Lower lobe of right lung (tissue), 2 donors: Measurements from ENCODE around the gene CADM1. TPM values are rescaled to one million over a fixed set of nuclear protein-coding genes. Genes with fewer than 3 reads are reported as not detected.

ENCODE experiments used
- ATAC-seq, 2 donors: fragments of 200-7000 bp; cut with Tn5 transposase; one replicate each; pipeline ENCODE4 v1.9.1; 2020 to 2022; ENCODE audit warnings: mild to moderate bottlenecking in 2 of 2, moderate library complexity in 2 of 2
- DNase-seq: peaks from one replicate; pipeline ENCODE4 v3.0.0-alpha.2; 2020
- H3K27ac ChIP-seq: fragments of 200-600 bp; one replicate; pipeline ENCODE4 v1.8.0; 2022
- H3K27me3 ChIP-seq: fragments of 200-600 bp; one replicate; pipeline ENCODE4 v1.8.0; 2022; ENCODE audit warnings: low read depth
- H3K36me3 ChIP-seq: fragments of 200-600 bp; one replicate; pipeline ENCODE4 v1.8.0; 2022; ENCODE audit warnings: mild to moderate bottlenecking
- H3K4me1 ChIP-seq: fragments of 200-600 bp; one replicate; pipeline ENCODE4 v1.8.0; 2022
- H3K4me3 ChIP-seq: fragments of 200-600 bp; one replicate; pipeline ENCODE4 v1.8.0; 2022; ENCODE audit warnings: mild to moderate bottlenecking
- H3K9me3 ChIP-seq: fragments of 200-600 bp; one replicate; pipeline ENCODE4 v1.8.0; 2022
- intact Hi-C: fragments of 100-400 bp; cut with DNase I; formaldehyde crosslinking; loops from one replicate; pipeline ENCODE4 v1.11.0; 2022
- total RNA-seq: library from RNA; stranded (reverse); fragmentation: NEBNext Ultra II Directional; extraction: Animal tissue kit (Norgen Biotek cat#: 25700); gene quantifications from one replicate; pipeline ENCODE4 v1.2.1, GENCODE V29; 2021
- TF ChIP-seq, protein P1 (sequence below): fragments of 200-600 bp; IDR thresholded peaks from one replicate; pipeline ENCODE4 v1.8.0; 2022; ENCODE audit warnings: antibody characterized with exemption, mild to moderate bottlenecking
- donor health status: DM: no; HTN: yes; CAD: no; lungs with severe emphysema.

CADM1 gene
- total RNA-seq, 1 donor from 2014 or later, result 149 TPM

DNA sequence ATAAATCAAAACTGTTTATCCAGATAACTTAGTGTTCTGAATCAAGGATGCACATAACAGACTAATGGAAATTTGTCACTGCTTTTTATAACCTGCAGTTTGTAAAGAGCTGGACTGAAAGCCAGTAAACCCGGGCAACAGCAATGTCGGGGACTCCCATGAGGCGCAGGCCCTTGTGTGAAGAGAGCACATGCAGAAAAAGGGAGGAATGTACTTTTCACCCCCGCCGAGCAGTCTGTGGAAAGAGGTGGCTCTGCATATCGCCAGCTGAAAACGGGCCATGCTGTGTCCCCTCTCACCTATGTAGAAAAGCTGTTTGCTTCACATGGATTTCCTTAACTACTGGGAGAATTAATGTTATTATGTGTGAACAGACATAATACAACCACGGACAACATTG lies 291.2 kb downstream of the CADM1 start:
- H3K4me1 ChIP-seq, result no peaks in the 10 kb centered on the region
- DNase-seq, result no peak
- H3K36me3 ChIP-seq, result peaks cover 14% of the 10 kb centered on the region
- H3K4me3 ChIP-seq, result no peak overlapping the region
- intact Hi-C loops, result no loop called here
- TF ChIP-seq, protein P1, sequence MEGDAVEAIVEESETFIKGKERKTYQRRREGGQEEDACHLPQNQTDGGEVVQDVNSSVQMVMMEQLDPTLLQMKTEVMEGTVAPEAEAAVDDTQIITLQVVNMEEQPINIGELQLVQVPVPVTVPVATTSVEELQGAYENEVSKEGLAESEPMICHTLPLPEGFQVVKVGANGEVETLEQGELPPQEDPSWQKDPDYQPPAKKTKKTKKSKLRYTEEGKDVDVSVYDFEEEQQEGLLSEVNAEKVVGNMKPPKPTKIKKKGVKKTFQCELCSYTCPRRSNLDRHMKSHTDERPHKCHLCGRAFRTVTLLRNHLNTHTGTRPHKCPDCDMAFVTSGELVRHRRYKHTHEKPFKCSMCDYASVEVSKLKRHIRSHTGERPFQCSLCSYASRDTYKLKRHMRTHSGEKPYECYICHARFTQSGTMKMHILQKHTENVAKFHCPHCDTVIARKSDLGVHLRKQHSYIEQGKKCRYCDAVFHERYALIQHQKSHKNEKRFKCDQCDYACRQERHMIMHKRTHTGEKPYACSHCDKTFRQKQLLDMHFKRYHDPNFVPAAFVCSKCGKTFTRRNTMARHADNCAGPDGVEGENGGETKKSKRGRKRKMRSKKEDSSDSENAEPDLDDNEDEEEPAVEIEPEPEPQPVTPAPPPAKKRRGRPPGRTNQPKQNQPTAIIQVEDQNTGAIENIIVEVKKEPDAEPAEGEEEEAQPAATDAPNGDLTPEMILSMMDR, result no peak
- no peak for ATAC-seq
- H3K9me3 ChIP-seq, result no peaks in the 10 kb centered on the region
- H3K27me3 ChIP-seq, result no peaks in the 10 kb centered on the region
- H3K27ac ChIP-seq, result no peak overlapping the region

DNA sequence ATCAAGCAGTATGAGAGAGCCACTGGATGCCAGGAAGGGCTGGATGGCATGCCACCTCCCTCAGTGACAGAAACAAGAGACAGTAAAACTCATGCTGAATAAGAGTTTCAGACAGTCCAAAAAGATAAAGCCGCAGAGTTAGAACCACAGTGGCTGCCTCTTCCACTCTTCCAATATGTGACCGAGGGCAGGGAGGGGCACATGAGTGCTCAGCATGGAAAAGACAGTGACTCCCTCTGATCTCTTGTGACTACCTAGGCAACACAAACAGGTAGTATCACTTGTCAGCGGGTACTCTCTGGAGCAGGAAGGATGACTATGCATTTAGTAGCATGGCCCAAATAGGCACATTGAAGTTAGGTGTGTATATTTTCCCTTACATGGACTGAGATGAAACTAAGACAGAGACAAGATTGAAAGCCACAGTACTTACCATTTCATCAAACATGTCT lies 295.4 kb downstream of the CADM1 start:
- Histone ChIP-seq H3K36me3 (peaks cover 9% of the 10 kb centered on the region), H3K9me3 (no peaks in the 10 kb centered on the region), H3K4me1 (no peaks in the 10 kb centered on the region), H3K27me3 (no peaks in the 10 kb centered on the region), H3K4me3 (no peak overlapping the region), H3K27ac (no peak overlapping the region)
- ATAC-seq (no peak), DNase-seq (no peak)
- TF ChIP-seq, protein P1, result no peak
- intact Hi-C loops, result no loop called here

DNA sequence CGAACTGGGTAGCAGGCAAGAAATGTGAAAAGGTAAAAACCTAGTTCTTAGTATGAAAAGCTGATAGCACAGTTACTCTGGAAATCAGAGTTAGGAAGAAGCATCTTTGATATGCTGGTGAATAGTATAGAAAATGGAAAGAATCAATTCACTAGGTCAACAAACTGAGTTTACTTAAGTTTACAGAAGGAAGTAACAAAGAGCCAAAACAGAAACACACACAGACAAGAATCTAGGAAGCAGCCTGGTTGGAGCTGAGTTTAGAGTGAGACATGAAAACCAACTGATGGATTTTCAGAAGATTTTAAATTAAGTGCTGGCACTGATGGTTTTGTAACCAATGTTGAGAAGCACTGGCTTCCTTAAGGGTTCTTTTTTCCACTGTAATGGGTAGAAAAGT lies 296.3 kb downstream of the CADM1 start:
- H3K4me1 ChIP-seq, result no peaks in the 10 kb centered on the region
- TF ChIP-seq, protein P1, result no peak
- ATAC-seq (no peak), DNase-seq (no peak)
- H3K27me3 ChIP-seq, result no peaks in the 10 kb centered on the region
- no peaks in the 10 kb centered on the region for H3K9me3 ChIP-seq
- H3K27ac ChIP-seq, result no peak overlapping the region
- peaks cover 9% of the 10 kb centered on the region for H3K36me3 ChIP-seq
- H3K4me3 ChIP-seq, result no peak overlapping the region
- intact Hi-C loops, result no loop called here

DNA sequence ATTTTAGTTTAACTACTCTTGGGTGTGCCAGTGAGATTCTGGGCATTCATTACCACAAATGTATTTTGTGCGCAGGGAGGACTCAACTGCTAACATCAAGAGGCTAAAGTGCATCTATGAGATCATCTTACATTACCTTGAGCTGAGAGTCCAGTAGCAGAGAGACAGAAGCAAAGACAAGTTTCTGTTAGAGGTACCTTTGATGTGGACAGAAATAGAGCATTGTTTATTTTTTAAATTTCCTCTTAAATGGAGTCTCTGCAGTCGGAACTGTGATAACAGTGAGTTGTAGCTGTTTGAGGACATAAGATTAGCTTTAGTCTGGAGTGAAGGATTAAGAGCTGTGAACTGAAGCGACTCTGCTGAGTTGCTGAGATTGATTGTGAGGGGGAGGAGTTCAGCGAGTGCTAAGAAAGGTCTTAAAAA lies 297.0 kb downstream of the CADM1 start:
- H3K36me3 ChIP-seq, result peaks cover 9% of the 10 kb centered on the region
- no peaks in the 10 kb centered on the region for H3K4me1 ChIP-seq
- ATAC-seq (no peak), DNase-seq (no peak)
- H3K27ac ChIP-seq, result no peak overlapping the region
- TF ChIP-seq, protein P1, result no peak
- no peaks in the 10 kb centered on the region for H3K9me3 ChIP-seq
- intact Hi-C loops, result no loop called here
- H3K27me3 ChIP-seq, result no peaks in the 10 kb centered on the region
- no peak overlapping the region for H3K4me3 ChIP-seq

DNA sequence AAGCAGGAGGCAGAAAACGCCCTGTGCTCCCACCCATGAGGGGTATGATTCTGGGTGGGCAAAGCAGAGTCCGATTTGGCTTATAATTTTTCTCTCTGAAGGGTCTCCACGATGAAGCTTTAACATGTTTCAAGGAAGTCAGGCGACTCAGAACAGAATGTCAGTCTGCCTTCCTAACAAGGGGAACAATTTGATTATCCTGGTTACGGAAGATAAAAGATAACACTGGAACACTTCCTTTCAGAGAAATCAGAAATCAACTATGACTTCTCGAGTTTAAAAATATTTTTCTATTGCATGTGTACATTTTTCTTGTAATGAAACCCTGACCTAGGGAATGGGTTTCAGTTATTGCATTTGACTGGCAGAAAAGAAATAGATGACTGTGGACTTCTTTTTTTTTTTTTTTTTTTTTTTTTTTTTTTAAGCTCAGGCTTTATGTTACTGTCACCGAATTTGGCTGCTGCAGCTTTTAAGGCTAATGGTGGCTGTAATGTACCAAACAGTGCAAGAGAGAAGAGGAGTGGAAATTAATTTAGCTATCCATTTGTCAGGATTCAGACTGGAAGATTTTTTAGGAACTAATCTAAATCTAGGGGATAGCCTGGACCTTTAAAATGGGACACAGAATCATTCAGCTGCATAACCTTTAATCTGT lies 297.7 kb downstream of the CADM1 start:
- Histone ChIP-seq H3K4me1 (no peaks in the 10 kb centered on the region), H3K4me3 (no peak overlapping the region), H3K36me3 (peaks cover 9% of the 10 kb centered on the region), H3K9me3 (no peaks in the 10 kb centered on the region), H3K27me3 (no peaks in the 10 kb centered on the region), H3K27ac (no peak overlapping the region)
- intact Hi-C loops, result no loop called here
- TF ChIP-seq, protein P1, result no peak
- no peak for ATAC-seq
- DNase-seq, result no peak
